ENCODE data around the gene OR51A4. TPM values are rescaled to one million over a fixed set of nuclear protein-coding genes. Genes with fewer than 3 reads are reported as not detected.
"Not testable (repeated sequence)": the region's sequence is repeated elsewhere in the genome, so short reads cannot be mapped to it uniquely, and the experiment has no call there.

Gene OR51A4
- total and polyA plus RNA-seq, 4 donors: not detected

DNA sequence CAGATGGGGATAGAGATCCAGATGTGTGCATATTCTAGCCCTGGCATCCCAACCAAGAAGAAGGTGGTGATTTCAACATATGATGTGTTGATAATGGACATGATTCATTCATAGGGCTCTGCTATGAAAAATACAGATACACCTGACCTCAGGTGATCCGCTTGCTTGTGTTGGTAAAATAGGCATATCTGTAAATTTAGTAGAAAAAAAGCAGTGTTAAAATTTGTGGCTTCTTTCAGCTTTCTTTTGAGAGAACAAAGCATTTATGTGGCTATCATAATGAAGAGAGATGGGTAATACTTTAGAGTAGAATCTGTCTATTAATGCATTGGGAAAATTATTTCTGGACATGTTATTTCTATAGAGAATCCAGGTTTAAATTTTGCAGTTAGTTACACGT is 8.2 kb upstream of the OR51A4 start, which contains the start of gene OR51A2:
TSS of gene OR51A2 (minus strand) at position 101 of the 400 bp plus-strand sequence. CDS start at position 101, 0 bp downstream.
- WGBS (ENCODE audit: insufficient coverage): no CpG with 5 or more reads among the region's 2 CpGs
- not testable (repeated sequence) for H3K36me3 ChIP-seq (ENCODE audit: control insufficient read depth, insufficient read depth, low read length); H3K9me3 ChIP-seq (ENCODE audit: control insufficient read depth, insufficient read depth, low read length); H3K27me3 ChIP-seq (ENCODE audit: control insufficient read depth, insufficient read depth, low read length); H3K4me3 ChIP-seq (ENCODE audit: low read depth, low read length); DNase-seq (ENCODE audit: low read depth in 4 of 6, low spot score in 6 of 6); H3K4me1 ChIP-seq (ENCODE audit: control insufficient read depth, insufficient read depth, low read length); H3K27ac ChIP-seq (ENCODE audit: low read depth, low read length)

DNA sequence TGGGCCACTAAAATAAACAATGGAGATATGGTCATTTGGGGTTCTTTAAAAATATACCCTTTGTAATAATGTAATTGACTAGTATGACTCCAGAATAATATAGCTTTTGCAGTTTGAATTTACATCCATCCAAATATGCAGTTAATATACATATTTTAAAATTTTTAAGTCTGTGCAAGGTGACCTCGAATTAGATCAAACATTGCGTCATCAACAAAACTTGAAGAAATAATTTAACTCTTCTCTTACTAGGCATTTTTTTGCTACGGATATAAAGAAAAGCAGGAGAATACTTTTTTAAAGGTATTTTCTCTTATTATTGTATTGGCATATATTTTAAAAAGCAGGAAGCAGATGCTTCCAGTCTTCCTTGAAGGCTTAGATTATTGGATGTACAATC is 10.7 kb downstream of the OR51A4 start:
- H3K4me1 ChIP-seq (ENCODE audit: control insufficient read depth, insufficient read depth, low read length): no peaks in the 10 kb centered on the region

DNA sequence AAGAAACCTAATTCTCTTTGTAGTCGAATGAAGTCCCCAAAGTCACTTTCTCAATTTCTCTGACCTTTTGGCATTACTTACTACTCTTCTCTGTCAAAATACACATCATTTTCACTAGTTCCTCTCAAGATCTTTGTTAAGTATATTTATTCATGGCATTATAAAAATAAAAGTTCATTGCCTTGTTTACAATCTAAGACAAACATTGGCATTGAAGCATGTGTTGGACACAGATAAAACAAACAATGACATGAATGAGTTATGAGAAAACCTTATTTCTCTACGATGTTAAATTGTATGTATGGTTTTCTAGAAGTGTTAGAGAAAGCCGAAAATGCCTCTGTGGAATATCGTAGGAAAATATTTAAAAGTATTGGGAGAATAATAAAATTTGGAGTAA is 14.7 kb downstream of the OR51A4 start:
- Histone ChIP-seq H3K27me3 (ENCODE audit: control insufficient read depth, insufficient read depth, low read length) (no peaks in the 10 kb centered on the region), H3K36me3 (ENCODE audit: control insufficient read depth, insufficient read depth, low read length) (no peaks in the 10 kb centered on the region), H3K27ac (ENCODE audit: low read depth, low read length) (no peak overlapping the region), H3K4me1 (ENCODE audit: control insufficient read depth, insufficient read depth, low read length) (no peaks in the 10 kb centered on the region), H3K4me3 (ENCODE audit: low read depth, low read length) (no peak overlapping the region), H3K9me3 (ENCODE audit: control insufficient read depth, insufficient read depth, low read length) (no peaks in the 10 kb centered on the region)
- no peak for DNase-seq (ENCODE audit: low read depth in 4 of 6, low spot score in 6 of 6)
- 80% methylated on average over 1 of the region's 4 CpGs for WGBS (ENCODE audit: insufficient coverage)

More for the DNA sequence above, 10.7 kb downstream of the OR51A4 start:
- no peaks in the 10 kb centered on the region for H3K27me3 ChIP-seq (ENCODE audit: control insufficient read depth, insufficient read depth, low read length)
- no peak overlapping the region for H3K4me3 ChIP-seq (ENCODE audit: low read depth, low read length)
- no peak overlapping the region for H3K27ac ChIP-seq (ENCODE audit: low read depth, low read length)
- no peak for DNase-seq (ENCODE audit: low read depth in 4 of 6, low spot score in 6 of 6)
- no peaks in the 10 kb centered on the region for H3K36me3 ChIP-seq (ENCODE audit: control insufficient read depth, insufficient read depth, low read length)
- no CpG with 5 or more reads among the region's 3 CpGs for WGBS (ENCODE audit: insufficient coverage)
- no peaks in the 10 kb centered on the region for H3K9me3 ChIP-seq (ENCODE audit: control insufficient read depth, insufficient read depth, low read length)

DNA sequence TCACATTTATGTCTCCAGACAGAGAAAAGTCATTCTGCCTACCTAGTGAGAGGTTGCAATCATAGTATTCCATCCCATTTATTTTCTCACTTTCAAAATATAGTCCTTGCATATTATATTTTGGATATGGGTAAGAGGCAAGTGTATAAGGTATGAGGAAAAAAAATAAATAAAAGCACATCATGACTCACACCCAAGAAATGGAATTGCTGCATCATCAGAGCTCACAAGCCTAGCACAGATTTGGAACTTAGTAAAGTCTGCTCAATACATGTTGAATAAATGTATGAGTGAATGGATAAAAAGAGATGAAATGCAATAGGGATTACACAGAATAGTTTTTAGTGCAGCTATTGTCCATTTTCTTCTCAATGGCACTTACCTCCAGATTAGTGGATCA is 20.8 kb downstream of the OR51A4 start:
- H3K4me3 ChIP-seq (ENCODE audit: low read depth, low read length): no peak overlapping the region
- no peaks in the 10 kb centered on the region for H3K36me3 ChIP-seq (ENCODE audit: control insufficient read depth, insufficient read depth, low read length)
- DNase-seq (ENCODE audit: low read depth in 4 of 6, low spot score in 6 of 6): no peak
- H3K4me1 ChIP-seq (ENCODE audit: control insufficient read depth, insufficient read depth, low read length): no peaks in the 10 kb centered on the region
- H3K9me3 ChIP-seq (ENCODE audit: control insufficient read depth, insufficient read depth, low read length): no peaks in the 10 kb centered on the region
- no peak overlapping the region for H3K27ac ChIP-seq (ENCODE audit: low read depth, low read length)
- no peaks in the 10 kb centered on the region for H3K27me3 ChIP-seq (ENCODE audit: control insufficient read depth, insufficient read depth, low read length)

DNA sequence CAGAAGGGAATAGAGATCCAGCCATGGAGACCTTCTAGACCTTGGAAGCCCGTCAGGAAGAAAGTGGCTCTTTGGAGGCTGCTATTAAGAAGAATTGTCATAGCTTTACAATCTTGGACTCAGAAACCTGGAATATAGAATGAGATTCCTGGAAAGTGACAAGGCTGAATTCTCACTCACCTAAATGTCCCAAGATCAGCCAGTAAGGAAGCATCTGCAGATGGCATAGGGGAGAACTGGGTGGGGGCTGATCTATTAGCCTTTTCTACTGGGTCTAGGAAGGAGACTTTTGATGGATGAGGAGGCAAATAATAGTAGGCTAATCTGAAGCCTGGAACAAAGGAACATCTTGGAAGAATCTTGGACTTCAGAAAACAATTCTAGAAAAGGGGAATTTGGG is 23.2 kb downstream of the OR51A4 start, which contains the start of gene OR51G1:
TSS of gene OR51G1 (minus strand) at position 101 of the 400 bp plus-strand sequence. CDS start at position 101, 0 bp downstream.
- 100% methylated on average over 1 of the region's 1 CpG for WGBS (ENCODE audit: insufficient coverage)
- Histone ChIP-seq H3K27me3 (ENCODE audit: control insufficient read depth, insufficient read depth, low read length) (no peaks in the 10 kb centered on the region), H3K27ac (ENCODE audit: low read depth, low read length) (no peak within 1 kb of the TSS), H3K36me3 (ENCODE audit: control insufficient read depth, insufficient read depth, low read length) (no peaks in the 10 kb centered on the region), H3K9me3 (ENCODE audit: control insufficient read depth, insufficient read depth, low read length) (no peaks in the 10 kb centered on the region), H3K4me3 (ENCODE audit: low read depth, low read length) (no peak within 1 kb of the TSS), H3K4me1 (ENCODE audit: control insufficient read depth, insufficient read depth, low read length) (no peaks in the 10 kb centered on the region)
- DNase-seq (ENCODE audit: low read depth in 4 of 6, low spot score in 6 of 6): no peak

DNA sequence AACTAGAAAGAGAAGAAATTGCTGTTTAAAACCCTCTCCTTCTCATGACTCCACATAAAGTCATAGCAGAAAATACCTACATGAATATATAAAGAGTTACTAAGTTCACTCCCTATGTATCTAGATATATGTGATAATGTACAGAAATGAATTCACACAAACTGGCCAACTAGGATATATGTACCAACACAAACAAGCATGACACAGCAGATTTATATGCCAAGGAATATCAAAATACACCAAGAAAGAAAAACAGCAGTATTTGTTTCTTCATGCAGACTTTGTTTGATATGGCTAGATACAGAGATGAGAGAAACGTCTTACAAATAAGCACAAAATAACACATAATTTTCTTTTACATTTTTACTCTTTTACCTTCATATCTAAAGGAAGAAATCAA is 25.1 kb downstream of the OR51A4 start:
- H3K27me3 ChIP-seq (ENCODE audit: control insufficient read depth, insufficient read depth, low read length): no peaks in the 10 kb centered on the region
- DNase-seq (ENCODE audit: low read depth in 4 of 6, low spot score in 6 of 6): no peak

DNA sequence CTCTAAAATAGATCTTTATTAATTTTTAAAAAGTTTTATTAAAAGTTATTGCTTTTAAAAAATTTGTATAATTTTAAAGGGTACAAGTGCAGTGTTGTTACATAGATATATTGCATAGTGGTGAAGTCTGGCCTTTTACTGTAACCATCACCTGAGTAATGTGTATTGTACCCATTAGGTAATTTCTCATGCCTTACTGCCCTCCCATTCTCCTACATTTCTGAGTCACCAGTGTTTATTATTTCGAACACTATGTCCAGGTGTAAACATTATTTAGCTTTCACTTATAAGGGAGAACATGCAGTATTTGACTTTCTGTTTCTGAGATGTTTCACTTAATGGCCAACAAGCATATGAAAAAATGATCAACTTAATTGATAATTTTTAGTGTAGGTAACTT is 25.6 kb downstream of the OR51A4 start:
- H3K27ac ChIP-seq (ENCODE audit: low read depth, low read length): no peak overlapping the region
- no CpG with 5 or more reads among the region's 1 CpG for WGBS (ENCODE audit: insufficient coverage)
- H3K27me3 ChIP-seq (ENCODE audit: control insufficient read depth, insufficient read depth, low read length): no peaks in the 10 kb centered on the region

More for the DNA sequence above, 25.1 kb downstream of the OR51A4 start:
- H3K4me1 ChIP-seq (ENCODE audit: control insufficient read depth, insufficient read depth, low read length): no peaks in the 10 kb centered on the region
- no peaks in the 10 kb centered on the region for H3K9me3 ChIP-seq (ENCODE audit: control insufficient read depth, insufficient read depth, low read length)
- no peak overlapping the region for H3K27ac ChIP-seq (ENCODE audit: low read depth, low read length)
- no CpG with 5 or more reads among the region's 1 CpG for WGBS (ENCODE audit: insufficient coverage)
- no peak overlapping the region for H3K4me3 ChIP-seq (ENCODE audit: low read depth, low read length)
- H3K36me3 ChIP-seq (ENCODE audit: control insufficient read depth, insufficient read depth, low read length): no peaks in the 10 kb centered on the region

DNA sequence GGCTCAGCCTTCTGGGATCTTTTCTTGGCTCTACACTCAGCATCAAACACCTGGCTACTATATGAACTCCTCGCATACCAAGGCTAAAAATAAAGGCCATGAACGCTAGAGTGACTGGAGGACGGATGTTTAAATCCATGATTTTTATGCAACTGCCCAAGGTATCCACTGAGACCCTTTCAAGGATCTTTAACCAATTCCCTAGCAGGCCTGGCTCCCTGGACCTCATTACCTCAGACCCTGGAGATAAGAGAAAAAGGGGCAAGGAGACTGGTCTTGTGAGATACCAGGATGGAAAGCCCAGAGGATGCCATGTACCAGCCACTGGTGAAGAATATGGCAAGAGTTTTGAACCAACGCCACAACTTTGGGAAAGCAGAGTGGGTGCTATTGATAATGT is 28.2 kb downstream of the OR51A4 start, which contains the start of gene OR51G2:
TSS of gene OR51G2 (minus strand) at position 101 of the 400 bp plus-strand sequence. CDS start 3,687 bp downstream, outside the sequence.
- H3K36me3 ChIP-seq (ENCODE audit: control insufficient read depth, insufficient read depth, low read length): no peaks in the 10 kb centered on the region
- no peaks in the 10 kb centered on the region for H3K27me3 ChIP-seq (ENCODE audit: control insufficient read depth, insufficient read depth, low read length)
- no CpG with 5 or more reads among the region's 4 CpGs for WGBS (ENCODE audit: insufficient coverage)
- no peak within 1 kb of the TSS for H3K4me3 ChIP-seq (ENCODE audit: low read depth, low read length)
- DNase-seq (ENCODE audit: low read depth in 4 of 6, low spot score in 6 of 6): no peak
- no peaks in the 10 kb centered on the region for H3K4me1 ChIP-seq (ENCODE audit: control insufficient read depth, insufficient read depth, low read length)
- no peak within 1 kb of the TSS for H3K27ac ChIP-seq (ENCODE audit: low read depth, low read length)
- no peaks in the 10 kb centered on the region for H3K9me3 ChIP-seq (ENCODE audit: control insufficient read depth, insufficient read depth, low read length)

More for the DNA sequence above, 25.6 kb downstream of the OR51A4 start:
- Histone ChIP-seq H3K4me3 (ENCODE audit: low read depth, low read length) (no peak overlapping the region), H3K36me3 (ENCODE audit: control insufficient read depth, insufficient read depth, low read length) (no peaks in the 10 kb centered on the region), H3K4me1 (ENCODE audit: control insufficient read depth, insufficient read depth, low read length) (no peaks in the 10 kb centered on the region), H3K9me3 (ENCODE audit: control insufficient read depth, insufficient read depth, low read length) (no peaks in the 10 kb centered on the region)
- DNase-seq (ENCODE audit: low read depth in 4 of 6, low spot score in 6 of 6): no peak

DNA sequence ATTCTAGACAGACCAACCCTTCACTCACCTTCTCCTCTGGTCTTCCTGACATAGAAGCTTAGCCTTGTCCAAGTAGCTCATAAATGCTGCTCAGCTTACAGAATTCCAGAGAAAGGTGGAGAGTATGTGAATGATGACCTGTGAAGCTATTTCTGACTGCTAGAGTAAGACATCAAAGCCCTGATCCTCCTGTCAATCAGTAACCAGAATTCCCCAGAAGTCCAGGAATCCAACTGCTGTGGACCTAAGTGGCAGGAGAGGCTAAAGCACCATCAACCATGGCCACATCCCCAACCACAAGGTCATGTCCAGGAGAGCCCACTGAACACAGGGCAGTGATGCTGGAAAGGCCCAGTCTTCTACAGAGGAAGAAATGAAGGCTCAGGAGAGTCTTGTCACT is 30.8 kb downstream of the OR51A4 start:
- no peaks in the 10 kb centered on the region for H3K27me3 ChIP-seq (ENCODE audit: control insufficient read depth, insufficient read depth, low read length)
- H3K4me1 ChIP-seq (ENCODE audit: control insufficient read depth, insufficient read depth, low read length): no peaks in the 10 kb centered on the region
- H3K4me3 ChIP-seq (ENCODE audit: low read depth, low read length): no peak overlapping the region
- DNase-seq (ENCODE audit: low read depth in 4 of 6, low spot score in 6 of 6): no peak
- no peaks in the 10 kb centered on the region for H3K36me3 ChIP-seq (ENCODE audit: control insufficient read depth, insufficient read depth, low read length)
- no peak overlapping the region for H3K27ac ChIP-seq (ENCODE audit: low read depth, low read length)
- H3K9me3 ChIP-seq (ENCODE audit: control insufficient read depth, insufficient read depth, low read length): no peaks in the 10 kb centered on the region

DNA sequence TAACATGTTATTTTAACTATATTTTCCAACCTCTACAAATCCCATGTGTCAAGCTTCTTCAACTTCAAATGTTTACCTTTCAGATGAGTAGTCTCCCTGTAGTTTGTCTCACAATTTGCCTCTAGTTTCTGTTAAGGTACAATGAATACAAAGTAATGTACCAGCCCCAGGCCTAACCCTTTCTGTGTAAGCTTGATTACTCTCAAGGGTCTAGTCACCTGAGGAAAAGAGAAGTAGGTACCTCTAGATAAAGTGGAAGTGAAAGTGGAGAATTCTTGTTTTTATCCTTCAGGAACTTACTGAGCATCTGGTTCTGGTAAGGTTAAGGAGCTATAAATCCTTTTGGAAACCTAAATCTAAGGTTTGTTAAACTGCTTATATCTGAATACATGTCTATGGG is 43.9 kb downstream of the OR51A4 start, which contains the start of gene OR51A7:
TSS of gene OR51A7 (plus strand) at position 300 of the 400 bp plus-strand sequence. CDS start 3,587 bp downstream, outside the sequence.
- Histone ChIP-seq H3K9me3 (ENCODE audit: control insufficient read depth, insufficient read depth, low read length) (no peaks in the 10 kb centered on the region), H3K36me3 (ENCODE audit: control insufficient read depth, insufficient read depth, low read length) (no peaks in the 10 kb centered on the region), H3K27ac (ENCODE audit: low read depth, low read length) (no peak within 1 kb of the TSS), H3K4me1 (ENCODE audit: control insufficient read depth, insufficient read depth, low read length) (no peaks in the 10 kb centered on the region), H3K27me3 (ENCODE audit: control insufficient read depth, insufficient read depth, low read length) (no peaks in the 10 kb centered on the region), H3K4me3 (ENCODE audit: low read depth, low read length) (no peak within 1 kb of the TSS)
- DNase-seq (ENCODE audit: low read depth in 4 of 6, low spot score in 6 of 6): no peak

Measured in spinal cord (tissue), 10 donors.